Spleen (tissue), 11 donors: Measurements from ENCODE around the gene KHDC4. TPM values are rescaled to one million over a fixed set of nuclear protein-coding genes. Genes with fewer than 3 reads are reported as not detected.

ENCODE experiments used
- DNase-seq: peaks from one replicate; pipeline ENCODE4 v3.0.0-alpha.2; 2020
- H3K27ac ChIP-seq, 8 donors: fragments of 200-600 bp; sonication (generic) in 7 of 8; 1 replicate in 4 of 8; 2 replicates in 4 of 8; pipeline versions ENCODE4 v1.5.0 to v1.8.0; 2016 to 2021; ENCODE audit warnings: inconsistent platforms in 4 of 8, mild to moderate bottlenecking in 4 of 8, moderate library complexity in 1 of 8
- H3K27me3 ChIP-seq, 7 donors: fragments of 200-600 bp; sonication (generic) in 6 of 7; replicated peaks in 1 of 7; 1 replicate in 4 of 7; 2 replicates in 3 of 7; pipeline versions ENCODE4 v1.5.0 to v1.8.0; 2016 to 2021; ENCODE audit warnings: inconsistent platforms in 3 of 7, mild to moderate bottlenecking in 1 of 7
- H3K36me3 ChIP-seq, 6 donors: fragments of 200-600 bp; sonication (generic) in 5 of 6; 1 replicate in 4 of 6; 2 replicates in 2 of 6; pipeline versions ENCODE4 v1.5.0 to v1.8.0; 2016 to 2021; ENCODE audit warnings: inconsistent platforms in 2 of 6
- H3K4me1 ChIP-seq, 6 donors: fragments of 200-600 bp; sonication (generic) in 5 of 6; 1 replicate in 3 of 6; 2 replicates in 3 of 6; pipeline versions ENCODE4 v1.5.0 to v1.8.0; 2016 to 2021; ENCODE audit warnings: inconsistent platforms in 3 of 6
- H3K4me3 ChIP-seq, 8 donors: fragments of 200-600 bp; sonication (generic) in 7 of 8; 1 replicate in 4 of 8; 2 replicates in 4 of 8; pipeline versions ENCODE4 v1.5.0 to v1.8.0; 2016 to 2021; ENCODE audit warnings: inconsistent platforms in 4 of 8, mild to moderate bottlenecking in 4 of 8, moderate library complexity in 2 of 8
- H3K9me3 ChIP-seq, 8 donors: fragments of 200-600 bp; sonication (generic) in 7 of 8; 1 replicate in 4 of 8; 2 replicates in 4 of 8; pipeline versions ENCODE4 v1.5.0 to v1.8.0; 2016 to 2021; ENCODE audit warnings: inconsistent platforms in 4 of 8
- POLR2A ChIP-seq, 3 donors: fragments of 450-650 bp; IDR thresholded peaks; one replicate each; pipeline ENCODE4 v1.5.1; 2017; ENCODE audit warnings: antibody characterized with exemption in 3 of 3, mild to moderate bottlenecking in 1 of 3
- POLR2AphosphoS5 ChIP-seq, 3 donors: sonication (generic); formaldehyde crosslinking; IDR thresholded peaks; one replicate each; pipeline ENCODE4 v1.5.1; 2017; ENCODE audit warnings: antibody characterized with exemption in 3 of 3
- WGBS, 5 donors: extraction: QIAGEN DNeasy Blood & Tissue Kit in 3 of 5; methylation state at CpG; one replicate each; pipeline versions ENCODE4 v1.1.5 to v1.1.7; 2013 to 2018; 5-methylcytosine and 5-hydroxymethylcytosine counted together
- intact Hi-C: fragments of 100-400 bp; cut with DNase I; formaldehyde crosslinking; loops from one replicate; pipeline ENCODE4 v1.15.0; 2023; ENCODE audit warnings: low total_unique reads
- polyA plus RNA-seq, 3 donors: library from polyadenylated mRNA; stranded (reverse); fragments of 200-250 nt; gene quantifications; one replicate each; pipeline ENCODE4 v1.2.1, GENCODE V29; 2013
- total RNA-seq, 7 donors: library from RNA; depleted of rRNA in 3 of 7; stranded (reverse); fragments of >200 nt in 3 of 7; fragmentation: NEBNext Ultra II Directional in 4 of 7; extraction: Animal tissue kit (Norgen Biotek cat#: 25700) in 4 of 7; gene quantifications; one replicate each; pipeline versions ENCODE4 v1.1.0 to v1.2.1, GENCODE V29; 2016 to 2021
- TF ChIP-seq, protein P1 (sequence below), 11 experiments: fragments of 200-600 bp in 7 of 11; fragments of 450-650 bp in 4 of 11; sonication (generic) in 4 of 11; IDR thresholded peaks in 8 of 11; conservative IDR thresholded peaks in 3 of 11; 1 replicate in 7 of 11; 2 replicates in 4 of 11; pipeline versions ENCODE4 v1.4.0 to v1.8.0; 2016 to 2021; ENCODE audit warnings: antibody characterized with exemption in 11 of 11, inconsistent platforms in 4 of 11, mild to moderate bottlenecking in 1 of 11
- donor health status: healthy with polysubstance abuse.
- donor health status: DM: no; HTN: no; CAD: no; lungs with moderate emphysema.
- donor health status: DM: no; HTN: no; CAD: no.
- donor health status: Bipolar disorder and iron deficiency.
- donor health status: healthy.
- donor health status: DM: no; HTN: no; CAD: no.
- donor health status: DM: yes; HTN: yes; CAD: no.

Gene KHDC4
- total and polyA plus RNA-seq, 10 donors = 24.9 to 70.5 (median 50.7) TPM

DNA sequence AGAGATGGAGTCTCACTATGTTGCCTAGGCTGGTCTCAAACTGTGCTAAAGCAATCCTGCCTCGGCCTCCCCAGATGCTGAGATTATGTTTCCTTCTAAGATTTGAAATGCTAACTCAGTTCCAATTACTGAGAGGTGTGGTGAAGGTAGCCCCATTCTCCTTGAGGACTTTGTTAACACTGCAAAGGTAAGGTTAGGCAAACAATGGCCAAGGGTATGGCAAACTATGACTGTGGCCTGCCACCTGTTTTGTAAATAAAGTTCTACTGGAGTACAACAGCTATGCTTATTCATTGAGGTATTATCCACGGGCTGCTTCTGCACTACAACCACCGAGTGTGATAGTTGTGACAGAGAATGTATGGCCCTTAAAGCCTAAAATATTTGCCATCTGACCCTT, 13.5 kb downstream of the KHDC4 start:
- TF ChIP-seq, protein P1, sequence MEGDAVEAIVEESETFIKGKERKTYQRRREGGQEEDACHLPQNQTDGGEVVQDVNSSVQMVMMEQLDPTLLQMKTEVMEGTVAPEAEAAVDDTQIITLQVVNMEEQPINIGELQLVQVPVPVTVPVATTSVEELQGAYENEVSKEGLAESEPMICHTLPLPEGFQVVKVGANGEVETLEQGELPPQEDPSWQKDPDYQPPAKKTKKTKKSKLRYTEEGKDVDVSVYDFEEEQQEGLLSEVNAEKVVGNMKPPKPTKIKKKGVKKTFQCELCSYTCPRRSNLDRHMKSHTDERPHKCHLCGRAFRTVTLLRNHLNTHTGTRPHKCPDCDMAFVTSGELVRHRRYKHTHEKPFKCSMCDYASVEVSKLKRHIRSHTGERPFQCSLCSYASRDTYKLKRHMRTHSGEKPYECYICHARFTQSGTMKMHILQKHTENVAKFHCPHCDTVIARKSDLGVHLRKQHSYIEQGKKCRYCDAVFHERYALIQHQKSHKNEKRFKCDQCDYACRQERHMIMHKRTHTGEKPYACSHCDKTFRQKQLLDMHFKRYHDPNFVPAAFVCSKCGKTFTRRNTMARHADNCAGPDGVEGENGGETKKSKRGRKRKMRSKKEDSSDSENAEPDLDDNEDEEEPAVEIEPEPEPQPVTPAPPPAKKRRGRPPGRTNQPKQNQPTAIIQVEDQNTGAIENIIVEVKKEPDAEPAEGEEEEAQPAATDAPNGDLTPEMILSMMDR (IDR thresholded peaks at IDR 0.05 in 8 of 11, conservative IDR thresholded peaks at IDR 0.05 in 3 of 11) = no peak
- TF ChIP-seq POLR2AphosphoS5 (IDR thresholded peaks at IDR 0.05) (no peak), POLR2A (IDR thresholded peaks at IDR 0.05) (no peak)
- Histone ChIP-seq H3K27ac (no peak overlapping the region), H3K27me3 (no peaks in the 10 kb centered on the region), H3K36me3 (peaks cover 10 to 100% (median 99%) of the 10 kb centered on the region in 6 donors), H3K9me3 (no peaks in the 10 kb centered on the region), H3K4me1 (no peaks in the 10 kb centered on the region), H3K4me3 (no peak overlapping the region)
- WGBS, 5 donors = 94 to 100% (median 96%) methylated on average over 3 of the region's 3 CpGs
- DNase-seq = no peak
- intact Hi-C loops = no loop called here

DNA sequence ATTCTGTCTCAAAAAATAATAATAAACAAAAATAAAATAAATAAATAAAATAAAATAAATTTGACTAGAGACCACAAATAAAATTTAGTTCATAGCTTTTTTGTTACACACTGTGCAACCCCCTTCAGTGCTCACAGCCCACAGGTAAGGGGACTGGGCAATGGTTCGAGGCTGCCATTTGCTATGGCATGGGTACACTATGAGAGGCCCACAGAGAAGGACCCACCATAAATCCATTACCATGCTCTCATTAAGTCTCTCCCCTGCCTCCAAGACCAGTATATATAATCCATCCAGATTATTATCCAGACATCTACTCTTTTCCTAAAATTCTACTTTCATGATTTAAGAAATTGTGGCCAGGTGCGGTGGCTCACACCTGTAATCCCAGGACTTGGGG, 14.4 kb downstream of the KHDC4 start:
- H3K4me3 ChIP-seq = no peak overlapping the region

DNA sequence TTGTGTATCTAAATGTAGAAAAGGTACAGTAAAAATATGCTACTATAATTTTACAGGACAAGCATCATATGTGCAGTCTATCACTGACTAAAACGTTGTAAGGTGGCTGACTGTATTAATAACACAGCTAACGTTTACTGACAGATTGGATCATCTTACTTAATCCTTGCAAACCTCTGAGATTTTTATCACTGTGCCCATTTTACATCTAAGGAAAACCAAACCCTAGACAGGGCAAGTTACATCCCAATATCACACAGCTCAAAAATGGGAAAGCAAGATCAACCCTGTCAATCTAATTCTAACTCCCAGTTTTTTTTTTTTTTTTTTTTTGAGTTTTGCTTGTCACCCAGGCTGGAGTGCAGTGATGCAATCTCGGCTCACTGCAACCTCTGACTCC, 15.6 kb downstream of the KHDC4 start:
- peaks cover 6 to 100% (median 98%) of the 10 kb centered on the region in 6 donors for H3K36me3 ChIP-seq
- no peaks in the 10 kb centered on the region for H3K9me3 ChIP-seq
- H3K27ac ChIP-seq = no peak overlapping the region
- TF ChIP-seq POLR2A (IDR thresholded peaks at IDR 0.05) (no peak), POLR2AphosphoS5 (IDR thresholded peaks at IDR 0.05) (no peak)
- TF ChIP-seq, protein P1 (IDR thresholded peaks at IDR 0.05 in 8 of 11, conservative IDR thresholded peaks at IDR 0.05 in 3 of 11) = no peak
- H3K4me3 ChIP-seq = no peak overlapping the region
- no peak for DNase-seq
- intact Hi-C loops = no loop called here
- H3K27me3 ChIP-seq = no peaks in the 10 kb centered on the region
- no peaks in the 10 kb centered on the region for H3K4me1 ChIP-seq
- WGBS, 5 donors = 72 to 88% (median 80%) methylated on average over 3 of the region's 3 CpGs

More for the DNA sequence above, 14.4 kb downstream of the KHDC4 start:
- Histone ChIP-seq H3K4me1 (no peaks in the 10 kb centered on the region), H3K27me3 (no peaks in the 10 kb centered on the region), H3K27ac (no peak overlapping the region), H3K36me3 (peaks cover 6 to 100% (median 99%) of the 10 kb centered on the region in 6 donors), H3K9me3 (no peaks in the 10 kb centered on the region)
- intact Hi-C loops = no loop called here
- WGBS, 5 donors = 95 to 100% (median 98%) methylated on average over 2 of the region's 2 CpGs
- TF ChIP-seq POLR2AphosphoS5 (IDR thresholded peaks at IDR 0.05) (no peak), POLR2A (IDR thresholded peaks at IDR 0.05) (no peak)
- TF ChIP-seq, protein P1 (IDR thresholded peaks at IDR 0.05 in 8 of 11, conservative IDR thresholded peaks at IDR 0.05 in 3 of 11) = no peak
- no peak for DNase-seq

DNA sequence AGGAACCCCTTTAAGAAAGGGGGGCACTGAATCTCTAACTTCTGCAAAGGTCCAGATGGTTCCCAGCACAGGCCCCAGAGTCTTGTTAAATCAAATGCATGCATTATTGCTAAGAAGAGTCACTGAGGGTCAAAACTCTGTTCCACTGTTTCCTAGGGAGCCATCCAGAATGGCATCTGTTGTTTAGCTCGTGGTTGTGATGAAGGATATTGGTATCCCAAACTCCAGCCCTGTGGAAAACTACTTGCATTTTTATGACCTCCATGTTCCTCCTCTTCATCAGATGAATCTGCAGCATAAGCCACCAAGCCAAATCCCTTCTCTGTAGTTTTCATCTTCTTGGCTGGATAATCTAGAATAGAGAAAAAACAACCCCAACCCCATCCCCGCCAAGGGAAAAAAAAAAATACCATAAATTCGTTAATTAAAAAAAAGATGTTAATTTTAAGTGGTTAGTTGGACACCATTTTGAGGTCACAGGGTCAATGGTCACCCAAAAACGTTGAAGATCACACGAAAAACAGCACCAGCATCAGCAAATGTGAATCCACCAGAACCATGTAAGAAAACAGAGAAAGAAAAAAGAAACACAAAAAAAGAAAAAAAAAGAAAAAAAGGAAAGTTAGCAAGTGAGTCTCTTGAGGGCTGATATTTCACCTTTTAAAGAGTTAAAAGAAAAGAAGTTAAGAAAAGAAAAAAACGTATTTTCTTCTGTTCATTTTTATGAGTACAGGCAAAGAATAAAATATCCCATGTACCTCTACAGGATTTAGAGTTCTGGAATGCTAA, 20.1 kb downstream of the KHDC4 start:
- H3K27me3 ChIP-seq = no peaks in the 10 kb centered on the region
- no peak for DNase-seq
- H3K27ac ChIP-seq = no peak overlapping the region
- H3K4me3 ChIP-seq = no peak overlapping the region
- intact Hi-C loops = no loop called here
- no peaks in the 10 kb centered on the region for H3K9me3 ChIP-seq
- H3K36me3 ChIP-seq = peaks cover 6 to 83% (median 74%) of the 10 kb centered on the region in 6 donors
- TF ChIP-seq, protein P1 (IDR thresholded peaks at IDR 0.05 in 8 of 11, conservative IDR thresholded peaks at IDR 0.05 in 3 of 11) = no peak
- no peak for TF ChIP-seq POLR2A (IDR thresholded peaks at IDR 0.05)
- no peak for TF ChIP-seq POLR2AphosphoS5 (IDR thresholded peaks at IDR 0.05)
- H3K4me1 ChIP-seq = peaks cover 13 to 25% (median 19%) of the 10 kb centered on the region in 6 donors
- WGBS, 5 donors = 75 to 92% (median 81%) methylated on average over 6 of the region's 6 CpGs
